GM13976 (cell line): ENCODE measurements around the gene BIRC3.

Experiments
- DNase-seq: peaks from one replicate; pipeline ENCODE4 v3.0.0; 2012; ENCODE audit warnings: low spot score
- in situ Hi-C: fragments of 300-500 bp; cut with MboI; formaldehyde crosslinking; loops from one replicate; pipeline ENCODE4 v1.12.0; 2022; ENCODE audit warnings: low sequenced_read_pairs, mixed read lengths, inconsistent platforms; ENCODE audit not compliant: unreplicated experiment
- TF ChIP-seq, protein P1 (sequence below): IDR thresholded peaks from 2 replicates; pipeline ENCODE4 v1.5.1; 2012; ENCODE audit warnings: borderline replicate concordance, mild to moderate bottlenecking; ENCODE audit not compliant: insufficient read depth; ENCODE audit errors: extremely low read depth, missing control alignments, control extremely low read depth

BIRC3 gene

DNA sequence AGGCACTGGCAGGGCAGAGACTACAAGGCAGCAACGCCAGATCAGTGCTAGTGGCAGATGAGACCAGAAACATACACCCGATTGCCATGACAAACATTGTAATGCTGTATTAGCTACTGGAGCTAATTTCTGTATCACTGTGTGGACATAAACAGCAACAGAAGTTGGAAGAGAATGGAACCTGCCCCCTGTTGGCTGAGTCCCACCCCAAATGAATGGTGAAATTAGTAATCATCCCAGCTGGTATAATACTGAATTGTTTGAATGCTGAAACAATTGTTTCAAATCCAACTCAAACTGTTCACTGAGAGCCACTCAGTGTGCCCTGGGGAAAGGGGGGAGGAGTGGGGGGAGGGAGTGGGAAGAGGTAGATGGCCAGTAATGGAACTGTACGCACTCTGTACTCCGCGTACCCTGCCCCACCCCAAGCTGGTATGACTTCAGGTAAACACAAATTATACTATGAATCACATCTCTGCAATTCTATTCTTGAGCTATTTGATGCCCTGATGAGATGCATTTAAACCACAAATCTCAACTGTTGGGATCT is 11.2 kb upstream of the BIRC3 start:
- TF ChIP-seq, protein P1, sequence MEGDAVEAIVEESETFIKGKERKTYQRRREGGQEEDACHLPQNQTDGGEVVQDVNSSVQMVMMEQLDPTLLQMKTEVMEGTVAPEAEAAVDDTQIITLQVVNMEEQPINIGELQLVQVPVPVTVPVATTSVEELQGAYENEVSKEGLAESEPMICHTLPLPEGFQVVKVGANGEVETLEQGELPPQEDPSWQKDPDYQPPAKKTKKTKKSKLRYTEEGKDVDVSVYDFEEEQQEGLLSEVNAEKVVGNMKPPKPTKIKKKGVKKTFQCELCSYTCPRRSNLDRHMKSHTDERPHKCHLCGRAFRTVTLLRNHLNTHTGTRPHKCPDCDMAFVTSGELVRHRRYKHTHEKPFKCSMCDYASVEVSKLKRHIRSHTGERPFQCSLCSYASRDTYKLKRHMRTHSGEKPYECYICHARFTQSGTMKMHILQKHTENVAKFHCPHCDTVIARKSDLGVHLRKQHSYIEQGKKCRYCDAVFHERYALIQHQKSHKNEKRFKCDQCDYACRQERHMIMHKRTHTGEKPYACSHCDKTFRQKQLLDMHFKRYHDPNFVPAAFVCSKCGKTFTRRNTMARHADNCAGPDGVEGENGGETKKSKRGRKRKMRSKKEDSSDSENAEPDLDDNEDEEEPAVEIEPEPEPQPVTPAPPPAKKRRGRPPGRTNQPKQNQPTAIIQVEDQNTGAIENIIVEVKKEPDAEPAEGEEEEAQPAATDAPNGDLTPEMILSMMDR, result no peak
- no peak for DNase-seq
- in situ Hi-C loops, result no loop called here

DNA sequence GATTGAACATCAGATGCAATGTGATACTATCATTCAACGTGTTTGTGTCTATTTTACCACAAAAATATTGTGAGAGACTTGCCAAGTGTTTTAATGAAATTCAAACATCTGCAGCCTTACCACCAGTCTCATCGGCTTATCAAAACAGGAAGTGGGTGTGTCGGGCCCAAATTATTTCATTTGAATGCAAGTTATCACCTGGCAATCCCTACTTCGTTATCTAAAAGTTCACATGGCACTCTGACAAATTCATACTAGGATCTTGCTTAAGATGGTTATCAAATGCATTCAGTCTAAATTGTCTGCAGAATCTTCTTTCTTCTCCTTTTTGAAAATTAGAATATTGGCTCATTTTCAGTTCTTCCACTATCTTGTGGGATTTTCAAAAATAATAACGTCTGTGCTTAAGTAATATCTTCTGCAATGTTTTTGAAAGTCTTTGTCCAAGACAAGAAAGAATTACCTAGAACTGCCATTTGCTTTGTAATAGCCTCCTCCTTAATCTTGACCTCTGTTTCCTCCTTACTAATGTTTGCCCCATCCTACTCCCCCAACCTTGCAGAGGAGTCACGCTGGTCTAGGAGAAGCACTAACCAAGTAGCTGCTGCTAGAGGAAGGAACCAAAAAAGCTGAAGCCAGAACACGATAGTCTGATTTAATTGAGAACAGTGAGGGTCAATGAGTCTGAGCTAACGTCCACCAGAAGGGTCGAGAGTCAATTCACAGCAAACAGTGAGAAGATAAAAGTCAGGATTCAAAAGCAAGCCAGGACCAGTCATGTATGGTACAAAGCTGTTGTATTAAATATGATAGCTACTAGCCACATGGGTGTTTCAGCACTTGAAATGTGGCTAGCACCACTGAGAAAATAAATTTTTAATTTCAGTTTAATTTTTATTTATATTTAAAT is 10.2 kb upstream of the BIRC3 start:
- in situ Hi-C loops, result no loop called here
- TF ChIP-seq, protein P1, result no peak
- no peak for DNase-seq

DNA sequence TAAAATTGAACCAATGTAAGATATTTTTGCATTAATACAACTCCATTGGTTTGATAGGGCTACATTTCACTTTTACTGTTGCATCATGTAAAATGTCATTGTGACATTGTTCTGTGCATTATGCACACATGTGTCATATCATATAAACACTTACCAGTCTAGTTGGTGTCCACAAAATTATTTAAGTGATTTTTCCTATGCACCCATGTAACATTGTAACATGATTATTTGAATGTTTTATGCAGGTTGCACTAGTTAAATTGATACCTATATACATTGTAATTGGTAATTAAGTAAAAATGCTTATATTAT is 9.6 kb upstream of the BIRC3 start:
- TF ChIP-seq, protein P1, result no peak
- in situ Hi-C loops, result no loop called here
- no peak for DNase-seq

DNA sequence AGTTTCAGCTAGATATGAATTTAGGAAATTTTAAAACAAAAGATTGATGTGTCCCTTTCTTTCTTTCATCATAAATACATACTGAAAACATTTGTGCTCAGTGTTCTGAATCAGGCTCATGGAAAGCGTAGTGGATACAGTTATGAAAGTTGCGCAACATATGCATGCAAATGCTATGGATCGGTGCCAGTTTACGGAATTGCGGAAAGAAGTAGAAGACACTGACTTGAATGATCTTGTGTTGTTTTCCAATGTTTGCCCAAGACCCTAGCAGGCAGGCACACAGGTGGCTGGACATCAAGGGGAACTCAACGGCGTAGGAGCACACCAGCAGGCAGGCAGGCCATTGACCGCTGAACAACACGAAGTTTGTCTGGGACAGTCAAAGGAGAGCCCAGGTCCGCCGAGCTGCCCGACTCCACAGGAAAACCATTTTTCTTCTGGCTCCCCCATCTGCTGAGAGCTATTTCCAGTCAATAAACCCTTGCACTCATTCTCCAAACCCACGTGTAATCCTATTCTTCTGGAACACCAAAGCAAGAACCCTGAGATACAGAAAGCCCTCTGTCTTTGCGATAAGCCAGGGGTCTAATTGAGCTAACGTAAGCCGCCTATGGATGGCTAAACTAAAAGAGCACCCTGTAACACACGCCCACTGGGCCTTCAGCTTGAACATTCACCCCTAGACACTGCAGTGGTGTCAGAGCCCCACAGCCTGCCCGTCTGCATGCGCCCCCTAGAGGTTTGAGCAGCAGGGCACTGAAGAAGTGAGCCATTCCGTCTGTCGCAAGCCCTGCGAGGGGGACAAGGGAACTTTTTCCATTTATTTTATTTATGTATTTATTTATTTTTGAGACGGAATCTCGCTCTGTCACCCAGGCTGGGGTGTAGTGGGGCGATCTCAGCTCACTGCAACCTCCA is 7.4 kb upstream of the BIRC3 start:
- in situ Hi-C loops, result no loop called here
- TF ChIP-seq, protein P1, result no peak
- no peak for DNase-seq

DNA sequence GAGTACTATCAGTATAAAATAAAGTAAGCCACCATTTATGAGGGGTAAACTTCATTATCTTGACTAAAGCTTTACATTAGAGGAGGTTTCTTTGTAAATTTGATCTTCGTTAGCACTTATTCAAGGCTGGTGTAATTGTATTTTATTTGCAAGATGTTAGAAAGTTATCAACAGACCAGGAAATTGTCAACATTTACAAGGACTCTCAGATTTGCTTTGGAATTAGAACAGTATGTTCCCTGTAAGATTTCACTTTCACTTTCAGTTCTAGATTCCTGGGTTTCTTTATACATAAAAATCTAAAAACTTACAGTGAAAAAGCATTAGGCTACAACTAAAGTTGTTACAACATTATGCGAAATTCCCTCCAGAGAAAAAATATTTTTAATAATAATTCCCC is 4.6 kb upstream of the BIRC3 start:
- TF ChIP-seq, protein P1, result no peak
- no peak for DNase-seq
- in situ Hi-C loops, result no loop called here

DNA sequence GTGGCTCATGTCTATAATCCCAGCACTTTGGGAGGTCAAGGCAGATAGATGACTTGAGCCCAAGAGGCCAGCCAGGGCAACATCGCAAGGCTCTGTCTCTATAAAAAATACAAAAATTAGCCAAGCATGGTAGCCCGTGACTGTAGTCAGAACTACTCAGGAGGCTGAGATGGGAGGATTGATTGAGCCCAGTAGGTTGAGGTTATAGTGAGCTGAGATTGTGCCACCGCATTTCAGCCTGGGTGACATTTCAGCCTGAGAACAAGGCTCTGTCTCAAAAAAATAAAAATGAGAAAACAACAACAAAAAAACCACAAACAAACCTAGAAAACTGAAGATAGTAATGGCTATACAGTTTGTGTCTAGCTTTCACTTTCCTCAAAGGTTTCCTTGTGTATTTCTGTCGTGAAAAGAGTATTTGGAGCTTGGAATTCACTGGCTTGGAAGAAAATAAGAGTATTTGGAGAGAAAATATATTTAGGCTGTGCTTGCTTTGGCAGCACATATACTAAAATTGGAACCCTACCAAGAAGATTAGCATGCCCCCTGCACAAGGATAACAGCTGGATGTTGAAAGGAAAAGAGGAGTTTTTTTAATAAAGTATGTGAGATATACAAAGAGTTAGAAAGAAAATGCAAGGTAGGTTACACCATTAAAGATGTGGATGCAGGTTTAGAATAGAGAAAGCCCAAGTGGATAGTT is 3.9 kb upstream of the BIRC3 start:
- in situ Hi-C loops, result no loop called here
- DNase-seq, result no peak
- TF ChIP-seq, protein P1, result no peak
